ENCODE results near the gene TTLL6. TPM values are rescaled to one million over a fixed set of nuclear protein-coding genes. Genes with fewer than 3 reads are reported as not detected.

The TTLL6 gene
- total and polyA plus RNA-seq, 9 of the 15 experiments (the other 6 are each of a cell fraction or from before 2014, with no cell fraction given), result 0.05 TPM; not detected in 8

DNA sequence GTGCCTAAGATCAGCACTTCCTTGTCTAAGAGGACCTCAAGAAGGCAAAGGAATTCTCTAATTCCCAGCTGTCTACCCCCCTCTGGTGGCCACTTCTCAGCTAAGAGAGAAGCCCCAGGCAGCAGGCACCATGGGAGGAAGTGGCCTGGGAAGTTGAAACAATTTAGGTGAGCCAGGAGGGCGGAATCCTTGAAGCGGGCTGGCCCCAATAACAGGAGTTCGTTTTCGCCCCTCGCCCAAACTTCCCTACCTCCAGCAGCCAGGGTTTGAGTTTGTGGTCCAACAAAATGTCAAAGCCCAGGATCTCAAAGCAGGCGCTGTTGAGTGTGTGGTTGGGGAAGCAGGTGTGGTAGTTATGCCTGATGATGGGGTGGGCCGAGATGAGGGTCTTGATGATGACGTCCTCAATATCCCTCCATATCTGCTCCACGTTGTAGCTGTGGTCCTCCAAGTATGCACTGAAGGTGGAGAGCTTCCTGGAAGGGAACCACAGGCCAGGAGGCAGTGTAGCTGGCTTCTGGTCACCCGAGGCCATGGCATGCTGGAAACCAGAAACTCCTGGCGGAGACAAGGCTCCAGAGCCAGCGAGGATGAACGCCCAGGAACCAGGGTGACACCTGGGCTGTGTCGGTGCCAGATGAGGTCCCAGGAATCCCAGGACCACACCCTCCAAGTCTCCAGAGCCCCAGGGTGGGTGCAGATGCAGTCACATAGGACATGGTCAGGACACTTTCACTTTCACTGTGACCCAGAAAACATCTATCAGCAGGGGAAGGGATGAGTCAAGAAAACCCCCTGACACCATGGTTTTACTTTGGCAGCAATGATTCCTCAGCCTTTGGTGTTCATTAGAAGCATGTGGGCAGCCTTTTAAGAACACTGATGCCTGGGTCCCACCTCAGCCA lies 25.6 kb downstream of the TTLL6 start (continued):
- TF ChIP-seq, protein P1, sequence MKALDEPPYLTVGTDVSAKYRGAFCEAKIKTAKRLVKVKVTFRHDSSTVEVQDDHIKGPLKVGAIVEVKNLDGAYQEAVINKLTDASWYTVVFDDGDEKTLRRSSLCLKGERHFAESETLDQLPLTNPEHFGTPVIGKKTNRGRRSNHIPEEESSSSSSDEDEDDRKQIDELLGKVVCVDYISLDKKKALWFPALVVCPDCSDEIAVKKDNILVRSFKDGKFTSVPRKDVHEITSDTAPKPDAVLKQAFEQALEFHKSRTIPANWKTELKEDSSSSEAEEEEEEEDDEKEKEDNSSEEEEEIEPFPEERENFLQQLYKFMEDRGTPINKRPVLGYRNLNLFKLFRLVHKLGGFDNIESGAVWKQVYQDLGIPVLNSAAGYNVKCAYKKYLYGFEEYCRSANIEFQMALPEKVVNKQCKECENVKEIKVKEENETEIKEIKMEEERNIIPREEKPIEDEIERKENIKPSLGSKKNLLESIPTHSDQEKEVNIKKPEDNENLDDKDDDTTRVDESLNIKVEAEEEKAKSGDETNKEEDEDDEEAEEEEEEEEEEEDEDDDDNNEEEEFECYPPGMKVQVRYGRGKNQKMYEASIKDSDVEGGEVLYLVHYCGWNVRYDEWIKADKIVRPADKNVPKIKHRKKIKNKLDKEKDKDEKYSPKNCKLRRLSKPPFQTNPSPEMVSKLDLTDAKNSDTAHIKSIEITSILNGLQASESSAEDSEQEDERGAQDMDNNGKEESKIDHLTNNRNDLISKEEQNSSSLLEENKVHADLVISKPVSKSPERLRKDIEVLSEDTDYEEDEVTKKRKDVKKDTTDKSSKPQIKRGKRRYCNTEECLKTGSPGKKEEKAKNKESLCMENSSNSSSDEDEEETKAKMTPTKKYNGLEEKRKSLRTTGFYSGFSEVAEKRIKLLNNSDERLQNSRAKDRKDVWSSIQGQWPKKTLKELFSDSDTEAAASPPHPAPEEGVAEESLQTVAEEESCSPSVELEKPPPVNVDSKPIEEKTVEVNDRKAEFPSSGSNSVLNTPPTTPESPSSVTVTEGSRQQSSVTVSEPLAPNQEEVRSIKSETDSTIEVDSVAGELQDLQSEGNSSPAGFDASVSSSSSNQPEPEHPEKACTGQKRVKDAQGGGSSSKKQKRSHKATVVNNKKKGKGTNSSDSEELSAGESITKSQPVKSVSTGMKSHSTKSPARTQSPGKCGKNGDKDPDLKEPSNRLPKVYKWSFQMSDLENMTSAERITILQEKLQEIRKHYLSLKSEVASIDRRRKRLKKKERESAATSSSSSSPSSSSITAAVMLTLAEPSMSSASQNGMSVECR (CRISPR knock-in tag; IDR thresholded peaks at IDR 0.05), result no peak
- TF ChIP-seq PRPF4 (IDR thresholded peaks at IDR 0.05; ENCODE audit: insufficient read depth, low read depth, low read length, poor library complexity, severe bottlenecking) (no peak), U2AF1 (optimal IDR thresholded peaks at IDR 0.05; ENCODE audit: low read depth, low read length) (no peak), MAZ (CRISPR knock-in tag; conservative IDR thresholded peaks at IDR 0.05 in 1 of 2, IDR thresholded peaks at IDR 0.05 in 1 of 2) (0 out of 4 replicates have a peak, but pooled peaks of 1 of the 2 experiments have one; percentile 18), C11orf30 (IDR thresholded peaks at IDR 0.05; ENCODE audit: low read depth) (no peak), STAG1 (CRISPR knock-in tag; IDR thresholded peaks at IDR 0.05; ENCODE audit: borderline replicate concordance) (peak; percentile 36; the same call in 1 of the 2 replicates), RBM15 (IDR thresholded peaks at IDR 0.05; ENCODE audit: insufficient read depth, low read length) (no peak), GTF2E2 (tag; IDR thresholded peaks at IDR 0.05) (no peak), L3MBTL2 (IDR thresholded peaks at IDR 0.05) (0 out of 2 replicates have a peak, but pooled peaks have one; percentile 18), ETV5 (CRISPR knock-in tag; IDR thresholded peaks at IDR 0.05; ENCODE audit: low read depth) (no peak), SPI1 (IDR thresholded peaks at IDR 0.05; ENCODE audit: borderline replicate concordance, low read depth, low read length) (peak; percentile 91), ZNF184 (CRISPR knock-in tag; IDR thresholded peaks at IDR 0.05) (no peak)
- TF ChIP-seq, protein P2, sequence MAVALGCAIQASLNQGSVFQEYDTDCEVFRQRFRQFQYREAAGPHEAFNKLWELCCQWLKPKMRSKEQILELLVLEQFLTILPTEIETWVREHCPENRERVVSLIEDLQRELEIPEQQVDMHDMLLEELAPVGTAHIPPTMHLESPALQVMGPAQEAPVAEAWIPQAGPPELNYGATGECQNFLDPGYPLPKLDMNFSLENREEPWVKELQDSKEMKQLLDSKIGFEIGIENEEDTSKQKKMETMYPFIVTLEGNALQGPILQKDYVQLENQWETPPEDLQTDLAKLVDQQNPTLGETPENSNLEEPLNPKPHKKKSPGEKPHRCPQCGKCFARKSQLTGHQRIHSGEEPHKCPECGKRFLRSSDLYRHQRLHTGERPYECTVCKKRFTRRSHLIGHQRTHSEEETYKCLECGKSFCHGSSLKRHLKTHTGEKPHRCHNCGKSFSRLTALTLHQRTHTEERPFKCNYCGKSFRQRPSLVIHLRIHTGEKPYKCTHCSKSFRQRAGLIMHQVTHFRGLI (CRISPR knock-in tag; IDR thresholded peaks at IDR 0.05), result no peak
- TF ChIP-seq, protein P3, sequence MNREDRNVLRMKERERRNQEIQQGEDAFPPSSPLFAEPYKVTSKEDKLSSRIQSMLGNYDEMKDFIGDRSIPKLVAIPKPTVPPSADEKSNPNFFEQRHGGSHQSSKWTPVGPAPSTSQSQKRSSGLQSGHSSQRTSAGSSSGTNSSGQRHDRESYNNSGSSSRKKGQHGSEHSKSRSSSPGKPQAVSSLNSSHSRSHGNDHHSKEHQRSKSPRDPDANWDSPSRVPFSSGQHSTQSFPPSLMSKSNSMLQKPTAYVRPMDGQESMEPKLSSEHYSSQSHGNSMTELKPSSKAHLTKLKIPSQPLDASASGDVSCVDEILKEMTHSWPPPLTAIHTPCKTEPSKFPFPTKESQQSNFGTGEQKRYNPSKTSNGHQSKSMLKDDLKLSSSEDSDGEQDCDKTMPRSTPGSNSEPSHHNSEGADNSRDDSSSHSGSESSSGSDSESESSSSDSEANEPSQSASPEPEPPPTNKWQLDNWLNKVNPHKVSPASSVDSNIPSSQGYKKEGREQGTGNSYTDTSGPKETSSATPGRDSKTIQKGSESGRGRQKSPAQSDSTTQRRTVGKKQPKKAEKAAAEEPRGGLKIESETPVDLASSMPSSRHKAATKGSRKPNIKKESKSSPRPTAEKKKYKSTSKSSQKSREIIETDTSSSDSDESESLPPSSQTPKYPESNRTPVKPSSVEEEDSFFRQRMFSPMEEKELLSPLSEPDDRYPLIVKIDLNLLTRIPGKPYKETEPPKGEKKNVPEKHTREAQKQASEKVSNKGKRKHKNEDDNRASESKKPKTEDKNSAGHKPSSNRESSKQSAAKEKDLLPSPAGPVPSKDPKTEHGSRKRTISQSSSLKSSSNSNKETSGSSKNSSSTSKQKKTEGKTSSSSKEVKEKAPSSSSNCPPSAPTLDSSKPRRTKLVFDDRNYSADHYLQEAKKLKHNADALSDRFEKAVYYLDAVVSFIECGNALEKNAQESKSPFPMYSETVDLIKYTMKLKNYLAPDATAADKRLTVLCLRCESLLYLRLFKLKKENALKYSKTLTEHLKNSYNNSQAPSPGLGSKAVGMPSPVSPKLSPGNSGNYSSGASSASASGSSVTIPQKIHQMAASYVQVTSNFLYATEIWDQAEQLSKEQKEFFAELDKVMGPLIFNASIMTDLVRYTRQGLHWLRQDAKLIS (CRISPR knock-in tag; IDR thresholded peaks at IDR 0.05), result no peak
- TF ChIP-seq, protein P4, sequence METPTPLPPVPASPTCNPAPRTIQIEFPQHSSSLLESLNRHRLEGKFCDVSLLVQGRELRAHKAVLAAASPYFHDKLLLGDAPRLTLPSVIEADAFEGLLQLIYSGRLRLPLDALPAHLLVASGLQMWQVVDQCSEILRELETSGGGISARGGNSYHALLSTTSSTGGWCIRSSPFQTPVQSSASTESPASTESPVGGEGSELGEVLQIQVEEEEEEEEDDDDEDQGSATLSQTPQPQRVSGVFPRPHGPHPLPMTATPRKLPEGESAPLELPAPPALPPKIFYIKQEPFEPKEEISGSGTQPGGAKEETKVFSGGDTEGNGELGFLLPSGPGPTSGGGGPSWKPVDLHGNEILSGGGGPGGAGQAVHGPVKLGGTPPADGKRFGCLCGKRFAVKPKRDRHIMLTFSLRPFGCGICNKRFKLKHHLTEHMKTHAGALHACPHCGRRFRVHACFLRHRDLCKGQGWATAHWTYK (CRISPR knock-in tag; IDR thresholded peaks at IDR 0.05), result no peak
